HG02642 (cell line): ENCODE results near the gene PDGFA.

Experiments
- ATAC-seq: cut with Tn5 transposase; IDR thresholded peaks from one replicate; pipeline ENCODE4 v1.9.1; 2021; ENCODE audit warnings: mild to moderate bottlenecking; ENCODE audit not compliant: unreplicated experiment, poor library complexity

PDGFA gene

GRCh38 chr7:520503-521161, 986 bp upstream of the PDGFA start:
- ATAC-seq = no peak

GRCh38 chr7:518630-519483, 789 bp downstream of the PDGFA start:
- peak; percentile 20 for ATAC-seq

- no peak for ATAC-seq
These were observed 1.6 kb downstream of the PDGFA start for GRCh38 chr7:517774-518629.

GRCh38 chr7:516606-517456, 2.8 kb downstream of the PDGFA start:
- no peak for ATAC-seq

- ATAC-seq = no peak
These were observed 3.4 kb downstream of the PDGFA start for GRCh38 chr7:516216-516605.

- ATAC-seq = no peak
These were observed 4.0 kb downstream of the PDGFA start for GRCh38 chr7:515628-516027.

GRCh38 chr7:514651-515598, 4.7 kb downstream of the PDGFA start:
- no peak for ATAC-seq

- ATAC-seq = no peak
These were observed 5.4 kb downstream of the PDGFA start for GRCh38 chr7:514242-514641.

GRCh38 chr7:513521-514166, 6.0 kb downstream of the PDGFA start:
- ATAC-seq = no peak

GRCh38 chr7:512541-513311, 6.9 kb downstream of the PDGFA start:
- no peak for ATAC-seq

- ATAC-seq = no peak
These were observed 7.5 kb downstream of the PDGFA start for GRCh38 chr7:512146-512510.

- no peak for ATAC-seq
These were observed 8.0 kb downstream of the PDGFA start for GRCh38 chr7:511476-512145.

- no peak for ATAC-seq
These were observed 8.8 kb downstream of the PDGFA start for GRCh38 chr7:510782-511281.

- ATAC-seq = no peak
These were observed 9.5 kb downstream of the PDGFA start for GRCh38 chr7:510131-510481.

GRCh38 chr7:509426-510130, 10.1 kb downstream of the PDGFA start:
- ATAC-seq = no peak

GRCh38 chr7:508461-509170, 11.0 kb downstream of the PDGFA start:
- ATAC-seq = no peak
